Measurements from ENCODE around the gene CDK5RAP2. TPM values are rescaled to one million over a fixed set of nuclear protein-coding genes. Genes with fewer than 3 reads are reported as not detected.

The CDK5RAP2 gene
- total and polyA plus RNA-seq, 9 of the 15 experiments (the other 6 are each of a cell fraction or from before 2014, with no cell fraction given) = 19.9 to 68.8 (median 42.2) TPM

- TF ChIP-seq HINFP (tag; conservative IDR thresholded peaks at IDR 0.05; ENCODE audit: low read depth) (no peak), ZNF584 (CRISPR knock-in tag; IDR thresholded peaks at IDR 0.05; ENCODE audit: low read depth) (no peak), SREBF2 (CRISPR knock-in tag; IDR thresholded peaks at IDR 0.05) (no peak), RFX7 (CRISPR knock-in tag; IDR thresholded peaks at IDR 0.05) (no peak), CBFA2T3 (IDR thresholded peaks at IDR 0.05) (no peak), BRF2 (IDR thresholded peaks at IDR 0.05; ENCODE audit: borderline replicate concordance, insufficient read depth, insufficient read length) (no peak), HCFC1 (IDR thresholded peaks at IDR 0.05; ENCODE audit: low read depth, low read length) (no peak), NFYB (IDR thresholded peaks at IDR 0.05; ENCODE audit: extremely low read depth, insufficient read length) (peak; percentile 7), DDX20 (tag; IDR thresholded peaks at IDR 0.05; ENCODE audit: low read depth) (no peak), FOXK1 (CRISPR knock-in tag; IDR thresholded peaks at IDR 0.05; ENCODE audit: borderline replicate concordance) (no peak)
- TF ChIP-seq, protein P1, sequence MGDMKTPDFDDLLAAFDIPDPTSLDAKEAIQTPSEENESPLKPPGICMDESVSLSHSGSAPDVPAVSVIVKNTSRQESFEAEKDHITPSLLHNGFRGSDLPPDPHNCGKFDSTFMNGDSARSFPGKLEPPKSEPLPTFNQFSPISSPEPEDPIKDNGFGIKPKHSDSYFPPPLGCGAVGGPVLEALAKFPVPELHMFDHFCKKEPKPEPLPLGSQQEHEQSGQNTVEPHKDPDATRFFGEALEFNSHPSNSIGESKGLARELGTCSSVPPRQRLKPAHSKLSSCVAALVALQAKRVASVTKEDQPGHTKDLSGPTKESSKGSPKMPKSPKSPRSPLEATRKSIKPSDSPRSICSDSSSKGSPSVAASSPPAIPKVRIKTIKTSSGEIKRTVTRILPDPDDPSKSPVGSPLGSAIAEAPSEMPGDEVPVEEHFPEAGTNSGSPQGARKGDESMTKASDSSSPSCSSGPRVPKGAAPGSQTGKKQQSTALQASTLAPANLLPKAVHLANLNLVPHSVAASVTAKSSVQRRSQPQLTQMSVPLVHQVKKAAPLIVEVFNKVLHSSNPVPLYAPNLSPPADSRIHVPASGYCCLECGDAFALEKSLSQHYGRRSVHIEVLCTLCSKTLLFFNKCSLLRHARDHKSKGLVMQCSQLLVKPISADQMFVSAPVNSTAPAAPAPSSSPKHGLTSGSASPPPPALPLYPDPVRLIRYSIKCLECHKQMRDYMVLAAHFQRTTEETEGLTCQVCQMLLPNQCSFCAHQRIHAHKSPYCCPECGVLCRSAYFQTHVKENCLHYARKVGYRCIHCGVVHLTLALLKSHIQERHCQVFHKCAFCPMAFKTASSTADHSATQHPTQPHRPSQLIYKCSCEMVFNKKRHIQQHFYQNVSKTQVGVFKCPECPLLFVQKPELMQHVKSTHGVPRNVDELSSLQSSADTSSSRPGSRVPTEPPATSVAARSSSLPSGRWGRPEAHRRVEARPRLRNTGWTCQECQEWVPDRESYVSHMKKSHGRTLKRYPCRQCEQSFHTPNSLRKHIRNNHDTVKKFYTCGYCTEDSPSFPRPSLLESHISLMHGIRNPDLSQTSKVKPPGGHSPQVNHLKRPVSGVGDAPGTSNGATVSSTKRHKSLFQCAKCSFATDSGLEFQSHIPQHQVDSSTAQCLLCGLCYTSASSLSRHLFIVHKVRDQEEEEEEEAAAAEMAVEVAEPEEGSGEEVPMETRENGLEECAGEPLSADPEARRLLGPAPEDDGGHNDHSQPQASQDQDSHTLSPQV (IDR thresholded peaks at IDR 0.05) = no peak
- TF ChIP-seq, protein P2, sequence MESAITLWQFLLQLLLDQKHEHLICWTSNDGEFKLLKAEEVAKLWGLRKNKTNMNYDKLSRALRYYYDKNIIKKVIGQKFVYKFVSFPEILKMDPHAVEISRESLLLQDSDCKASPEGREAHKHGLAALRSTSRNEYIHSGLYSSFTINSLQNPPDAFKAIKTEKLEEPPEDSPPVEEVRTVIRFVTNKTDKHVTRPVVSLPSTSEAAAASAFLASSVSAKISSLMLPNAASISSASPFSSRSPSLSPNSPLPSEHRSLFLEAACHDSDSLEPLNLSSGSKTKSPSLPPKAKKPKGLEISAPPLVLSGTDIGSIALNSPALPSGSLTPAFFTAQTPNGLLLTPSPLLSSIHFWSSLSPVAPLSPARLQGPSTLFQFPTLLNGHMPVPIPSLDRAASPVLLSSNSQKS (CRISPR knock-in tag; IDR thresholded peaks at IDR 0.05) = no peak
- TF ChIP-seq, protein P3, sequence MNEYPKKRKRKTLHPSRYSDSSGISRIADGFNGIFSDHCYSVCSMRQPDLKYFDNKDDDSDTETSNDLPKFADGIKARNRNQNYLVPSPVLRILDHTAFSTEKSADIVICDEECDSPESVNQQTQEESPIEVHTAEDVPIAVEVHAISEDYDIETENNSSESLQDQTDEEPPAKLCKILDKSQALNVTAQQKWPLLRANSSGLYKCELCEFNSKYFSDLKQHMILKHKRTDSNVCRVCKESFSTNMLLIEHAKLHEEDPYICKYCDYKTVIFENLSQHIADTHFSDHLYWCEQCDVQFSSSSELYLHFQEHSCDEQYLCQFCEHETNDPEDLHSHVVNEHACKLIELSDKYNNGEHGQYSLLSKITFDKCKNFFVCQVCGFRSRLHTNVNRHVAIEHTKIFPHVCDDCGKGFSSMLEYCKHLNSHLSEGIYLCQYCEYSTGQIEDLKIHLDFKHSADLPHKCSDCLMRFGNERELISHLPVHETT (CRISPR knock-in tag; conservative IDR thresholded peaks at IDR 0.05 in 1 of 2, IDR thresholded peaks at IDR 0.05 in 1 of 2) = no peak
- TF ChIP-seq, protein P4, sequence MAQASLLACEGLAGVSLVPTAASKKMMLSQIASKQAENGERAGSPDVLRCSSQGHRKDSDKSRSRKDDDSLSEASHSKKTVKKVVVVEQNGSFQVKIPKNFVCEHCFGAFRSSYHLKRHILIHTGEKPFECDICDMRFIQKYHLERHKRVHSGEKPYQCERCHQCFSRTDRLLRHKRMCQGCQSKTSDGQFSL (CRISPR knock-in tag; IDR thresholded peaks at IDR 0.05) = no peak
- TF ChIP-seq, protein P4 (tag; IDR thresholded peaks at IDR 0.05) = no peak
Observed at GRCh38 chr9:120579139-120580050, 572 bp downstream of the CDK5RAP2 start (continued).

Measured in K562 (cell line).